Non-pigmented ciliary epithelial cell (primary cell): ENCODE data around the gene KCNE1.
"Not testable (repeated sequence)": the region's sequence is repeated elsewhere in the genome, so short reads cannot be mapped to it uniquely, and the experiment has no call there.

Experiments
- DNase-seq: peaks from one replicate; pipeline ENCODE4 v3.0.0-alpha.2; 2010; ENCODE audit warnings: low read depth

Gene KCNE1

GRCh38 chr21:34417448-34418077 is 94.4 kb downstream of the KCNE1 start:
- DNase-seq: not testable (repeated sequence)

DNA sequence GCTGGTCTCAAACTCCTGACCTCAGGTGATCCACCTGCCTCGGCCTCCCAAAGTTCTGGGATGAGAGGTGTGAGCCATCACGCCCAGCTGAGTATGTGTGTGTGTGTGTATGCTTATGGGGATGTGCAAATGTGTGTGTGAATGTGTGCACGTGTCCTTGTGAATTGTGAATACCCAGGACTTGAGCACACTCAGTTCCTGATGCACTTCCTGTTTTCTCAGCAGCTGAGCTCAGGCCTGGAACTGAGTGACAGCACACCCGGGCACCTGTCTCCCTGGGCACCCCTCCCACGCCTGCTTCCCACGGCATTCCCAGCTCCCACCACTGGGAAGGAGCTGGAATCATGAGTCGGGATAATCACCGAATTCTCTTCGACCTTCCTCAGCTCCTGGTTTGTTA is 104.7 kb downstream of the KCNE1 start:
- DNase-seq: not testable (repeated sequence)

DNA sequence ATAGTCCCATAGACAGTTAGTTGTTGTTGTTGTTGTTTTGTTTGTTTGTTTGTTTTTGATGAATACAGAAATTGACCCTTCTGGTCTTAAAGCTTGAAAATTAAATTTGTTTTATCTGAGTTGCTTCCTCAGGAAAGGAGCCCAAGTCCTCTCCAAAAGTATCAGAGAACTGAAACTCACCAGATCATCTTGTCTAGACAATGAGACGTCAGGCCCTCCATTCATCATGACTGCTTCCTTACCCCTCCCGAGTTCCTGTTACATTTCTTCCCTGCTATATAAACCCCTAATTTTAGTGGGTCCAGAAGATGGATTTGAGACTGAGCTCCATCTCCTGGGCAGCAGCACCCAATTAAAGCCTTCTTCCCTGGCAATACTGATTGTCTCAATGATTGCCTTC is 105.3 kb downstream of the KCNE1 start:
- DNase-seq: not testable (repeated sequence)

DNA sequence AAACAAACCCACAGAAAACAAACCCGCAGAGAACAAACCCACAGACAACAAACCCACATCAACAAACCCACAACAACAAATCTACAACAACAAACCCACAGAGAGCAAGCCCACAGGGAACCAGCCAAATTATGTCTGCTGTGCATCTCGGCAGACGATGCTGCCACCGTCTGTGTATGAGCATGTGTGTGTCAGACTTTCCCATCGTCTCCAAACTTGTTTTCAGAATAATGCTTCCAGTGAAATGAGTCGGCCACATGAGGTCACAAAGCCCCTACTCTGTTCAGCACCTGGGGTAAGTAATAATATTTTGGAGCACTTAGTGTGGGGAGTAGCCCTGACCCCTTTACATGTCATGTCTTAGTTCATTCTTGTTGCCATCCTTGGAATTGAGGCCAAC is 105.9 kb downstream of the KCNE1 start:
- DNase-seq: not testable (repeated sequence)

DNA sequence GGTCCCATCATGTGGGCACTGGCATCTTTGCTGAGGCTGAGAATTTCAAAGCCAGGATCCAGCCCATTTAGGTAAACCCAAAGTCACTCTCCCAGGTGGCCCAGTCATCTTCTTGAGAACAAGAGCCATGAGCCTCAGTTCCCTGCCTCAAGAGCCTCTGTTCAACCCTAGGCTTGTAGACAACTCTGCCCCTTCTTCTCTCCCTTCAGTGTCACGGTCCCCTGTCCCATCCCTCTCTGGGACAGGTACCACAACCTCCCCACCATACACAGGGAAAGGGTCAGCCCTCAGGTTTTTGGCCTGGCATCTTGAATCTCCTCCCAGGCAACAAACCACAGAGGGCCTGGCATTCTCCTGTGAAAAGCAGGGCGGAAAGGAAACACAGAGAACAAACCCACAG is 106.3 kb downstream of the KCNE1 start:
- DNase-seq: not testable (repeated sequence)

- DNase-seq: not testable (repeated sequence)
These were observed 107.3 kb downstream of the KCNE1 start for GRCh38 chr21:34404742-34405141.

DNA sequence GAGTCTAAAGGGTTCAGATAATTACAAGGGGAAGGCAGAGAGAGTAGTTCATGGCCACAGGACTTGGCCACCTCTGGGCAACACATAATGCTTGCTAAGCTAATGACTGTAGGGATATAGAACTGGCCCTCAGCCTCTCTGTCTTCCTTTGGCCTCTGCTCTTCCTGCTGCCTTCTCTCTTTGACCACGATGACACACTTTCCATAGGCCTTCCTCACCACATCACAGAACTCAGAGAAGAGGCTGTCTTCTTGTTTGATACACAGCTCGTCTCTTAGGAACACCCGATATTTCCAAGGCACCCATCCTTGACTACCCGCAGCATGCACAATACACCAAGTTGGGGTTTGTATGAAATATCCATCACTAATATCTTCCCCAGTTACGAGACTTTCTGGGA is 111.5 kb downstream of the KCNE1 start:
- not testable (repeated sequence) for DNase-seq
